ENCODE results near the gene VTI1A.
"Not testable (repeated sequence)": the region's sequence is repeated elsewhere in the genome, so short reads cannot be mapped to it uniquely, and the experiment has no call there.

GRCh38 chr10:112499985-112500384 lies 53.0 kb downstream of the VTI1A start:
- TF ChIP-seq VEZF1 (CRISPR knock-in tag; IDR thresholded peaks at IDR 0.05); KAT8 (IDR thresholded peaks at IDR 0.05; ENCODE audit: low read depth); YY1 (IDR thresholded peaks at IDR 0.05; ENCODE audit: borderline replicate concordance in 1 of 3, control insufficient read depth in 1 of 3, extremely low read depth in 1 of 3, insufficient read depth in 3 of 3, insufficient read length in 1 of 3, insufficient replicate concordance in 2 of 3, low read depth in 1 of 3, low read length in 2 of 3); ZNF518B (CRISPR knock-in tag; IDR thresholded peaks at IDR 0.05): not testable (repeated sequence)

Measured in K562 (cell line).